GM18502 (cell line): ENCODE measurements around the gene LRRTM4.

Experiments used
- ATAC-seq: cut with Tn5 transposase; IDR thresholded peaks from one replicate; pipeline ENCODE4 v1.9.1; 2021; ENCODE audit warnings: mild to moderate bottlenecking; ENCODE audit not compliant: unreplicated experiment, poor library complexity

Gene LRRTM4

GRCh38 chr2:77479895-77480294 lies 42.3 kb downstream of the LRRTM4 start:
- ATAC-seq, result no peak

DNA sequence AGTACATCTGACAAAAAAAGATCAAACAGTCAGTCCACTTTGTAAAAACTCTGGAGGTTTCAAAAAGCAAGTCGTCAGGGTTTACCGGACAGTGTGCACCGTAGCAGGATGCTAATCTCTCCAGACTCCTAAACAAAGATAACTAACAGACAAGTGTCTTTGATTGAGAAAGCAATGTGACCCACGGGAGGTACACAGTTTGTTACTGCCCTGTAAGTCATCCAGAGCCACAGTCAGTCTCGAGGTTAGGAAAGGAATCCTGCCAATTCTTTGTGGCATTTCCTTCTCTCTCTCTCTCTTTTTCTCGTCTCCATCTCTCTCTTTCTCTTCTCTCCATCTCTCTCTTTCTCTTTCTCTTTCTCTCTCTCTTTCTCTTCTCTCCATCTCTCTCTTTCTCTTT lies 42.8 kb downstream of the LRRTM4 start:
- ATAC-seq, result no peak

GRCh38 chr2:77470096-77470495 lies 52.1 kb downstream of the LRRTM4 start:
- no peak for ATAC-seq

DNA sequence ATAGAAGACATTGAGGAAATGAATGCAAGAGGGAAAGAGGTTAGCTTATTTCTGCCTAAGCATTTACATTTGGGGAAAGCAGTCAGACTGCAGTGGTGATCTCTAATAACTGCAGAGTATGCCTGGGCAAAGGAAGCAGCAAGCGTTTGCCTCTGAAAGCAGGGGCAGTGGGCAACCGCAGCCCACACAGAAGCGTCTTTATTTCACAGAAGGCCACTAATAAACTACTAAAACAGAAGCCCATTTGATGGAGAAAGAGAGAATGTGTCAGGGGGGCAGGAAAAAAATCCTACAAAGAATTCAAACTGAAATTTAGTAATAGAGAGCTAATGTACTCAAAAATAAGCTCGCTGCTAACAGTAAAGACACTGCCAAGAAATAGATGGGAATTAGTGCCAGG lies 53.1 kb downstream of the LRRTM4 start:
- no peak for ATAC-seq

DNA sequence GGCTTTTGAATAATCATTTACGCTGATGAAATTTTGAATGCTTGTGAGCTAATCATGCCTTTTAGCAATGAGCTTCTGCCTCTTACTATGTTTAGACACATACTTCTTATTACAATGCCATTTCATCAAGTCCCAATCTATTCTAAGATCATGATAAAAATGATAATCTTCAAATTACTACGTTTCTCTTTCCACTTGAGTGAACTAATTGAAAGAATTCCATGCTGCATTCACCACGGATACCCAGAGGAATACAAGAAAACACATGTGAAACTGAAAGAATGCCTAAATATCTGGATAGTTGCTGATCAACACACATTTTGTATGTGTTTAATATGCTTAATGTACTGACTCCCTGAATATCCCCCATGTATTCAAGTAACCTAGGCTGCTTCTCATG lies 62.3 kb downstream of the LRRTM4 start:
- no peak for ATAC-seq

DNA sequence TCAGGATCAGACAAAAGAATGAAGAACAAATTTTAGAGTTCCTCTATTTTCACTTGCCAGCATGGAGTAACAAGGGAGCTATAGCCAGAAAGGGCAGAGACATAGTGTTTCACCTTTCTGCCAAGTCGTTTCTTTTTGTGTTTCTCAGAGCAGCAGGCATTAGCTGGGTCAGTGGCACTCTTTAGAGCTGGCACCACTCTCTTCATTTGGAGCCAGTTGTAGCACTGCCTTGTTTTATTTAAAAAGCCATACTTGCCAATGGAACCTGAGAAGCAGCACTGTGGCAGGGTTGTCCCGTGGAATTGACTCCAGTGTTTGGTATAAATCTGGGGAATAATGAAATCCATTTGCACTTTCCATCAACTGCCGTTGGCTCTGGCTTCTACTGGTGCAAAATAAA lies 64.0 kb downstream of the LRRTM4 start:
- no peak for ATAC-seq

GRCh38 chr2:77457665-77458064 lies 64.5 kb downstream of the LRRTM4 start:
- ATAC-seq, result no peak

GRCh38 chr2:77443076-77443475 lies 79.1 kb downstream of the LRRTM4 start:
- ATAC-seq, result no peak

DNA sequence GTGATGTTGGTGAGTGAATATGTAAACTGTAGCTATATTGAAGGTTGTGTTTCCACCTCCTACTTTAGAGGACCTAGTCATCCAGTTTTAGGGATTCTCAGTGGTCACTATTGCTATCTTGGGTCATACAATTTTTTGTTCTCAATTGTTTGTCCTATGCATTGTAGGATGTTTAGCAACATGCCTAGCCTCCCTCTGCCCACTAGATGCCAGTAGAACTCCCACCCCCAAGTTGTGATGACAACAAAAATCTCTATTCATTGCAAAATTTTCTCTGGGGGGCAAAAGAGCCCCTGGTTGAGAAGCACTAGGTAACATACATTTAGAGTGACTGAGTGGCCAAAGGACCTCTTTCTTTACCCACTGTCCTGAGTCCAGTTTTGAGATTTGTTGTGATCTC lies 87.3 kb downstream of the LRRTM4 start:
- ATAC-seq, result no peak

- ATAC-seq, result no peak
Measured at GRCh38 chr2:77428946-77429345, 93.2 kb downstream of the LRRTM4 start.

- no peak for ATAC-seq
Measured at GRCh38 chr2:77421971-77422370, 100.2 kb downstream of the LRRTM4 start.

GRCh38 chr2:77418537-77418936 lies 103.6 kb downstream of the LRRTM4 start:
- no peak for ATAC-seq

DNA sequence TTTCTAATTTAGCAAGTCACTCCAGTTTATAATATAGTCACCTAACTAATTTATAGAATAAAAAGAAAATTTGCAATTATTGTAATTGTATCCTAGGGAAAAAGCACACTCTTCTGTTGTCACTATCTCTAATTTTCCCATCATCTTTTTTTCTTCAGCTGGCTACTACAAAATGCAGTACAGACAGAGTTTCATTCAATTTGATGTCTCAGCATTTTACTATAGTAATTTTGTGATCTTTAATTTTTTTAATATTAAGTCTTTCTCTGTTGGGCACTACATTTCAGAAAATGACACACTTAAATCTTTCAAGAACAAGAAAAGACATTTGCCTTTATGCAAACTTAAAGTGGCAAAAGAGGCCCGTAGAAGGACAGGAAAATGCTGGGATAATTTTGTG lies 118.0 kb downstream of the LRRTM4 start:
- no peak for ATAC-seq

DNA sequence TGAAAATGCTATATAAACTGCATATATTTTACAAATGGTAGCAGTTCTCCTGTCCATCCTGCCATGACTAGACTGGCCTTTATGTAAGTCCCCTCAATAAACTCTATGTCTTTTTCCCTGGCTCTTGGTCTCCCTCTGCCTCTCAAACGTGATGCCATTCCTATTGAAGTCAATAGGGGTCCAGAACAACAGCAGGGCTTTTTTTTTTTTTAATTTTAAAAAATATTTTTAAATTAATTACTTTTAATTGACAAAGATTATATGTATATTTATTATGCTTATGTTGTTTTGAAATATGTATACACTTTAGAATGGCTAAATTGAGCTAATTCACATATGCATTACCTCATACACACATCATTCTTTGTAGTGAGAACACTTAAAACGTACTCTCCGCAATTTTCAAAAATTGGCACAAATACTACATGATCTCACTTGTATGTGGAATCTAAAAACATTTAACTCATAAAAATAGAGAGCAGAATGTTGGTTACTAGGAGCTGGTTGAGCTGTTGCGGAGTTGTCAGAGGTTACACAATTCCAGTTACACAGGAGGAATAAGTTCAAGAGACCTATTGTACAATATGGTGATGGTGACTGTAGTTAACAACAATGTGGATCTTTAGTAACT lies 123.1 kb downstream of the LRRTM4 start:
- ATAC-seq, result no peak

GRCh38 chr2:77397763-77398162 lies 124.4 kb downstream of the LRRTM4 start:
- ATAC-seq, result no peak

- ATAC-seq, result no peak
Measured at GRCh38 chr2:77395011-77395410, 127.2 kb downstream of the LRRTM4 start.

GRCh38 chr2:77391119-77391518 lies 131.1 kb downstream of the LRRTM4 start:
- ATAC-seq, result no peak

GRCh38 chr2:77387324-77387723 lies 134.9 kb downstream of the LRRTM4 start:
- ATAC-seq, result no peak

GRCh38 chr2:77372636-77373035 lies 149.5 kb downstream of the LRRTM4 start:
- ATAC-seq, result no peak

- no peak for ATAC-seq
Measured at GRCh38 chr2:77370511-77370910, 151.7 kb downstream of the LRRTM4 start.

DNA sequence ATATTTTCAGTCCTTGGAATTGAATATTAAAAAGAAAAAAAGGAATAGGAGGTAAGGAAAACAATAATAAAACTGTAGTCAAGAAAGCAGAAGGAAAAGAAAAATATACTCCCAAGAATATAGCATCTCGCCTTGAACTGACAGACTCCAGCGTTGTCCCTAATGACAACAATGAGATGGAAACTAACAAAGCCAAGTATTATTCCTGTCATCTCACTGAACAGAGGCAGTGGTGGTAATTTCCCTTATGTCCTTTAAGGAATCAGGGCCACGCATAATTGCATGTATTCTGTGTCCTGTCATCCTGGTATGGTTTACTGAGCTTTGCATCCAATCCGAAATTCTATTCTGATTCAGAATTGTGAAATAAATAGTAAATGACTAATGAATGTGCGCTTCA lies 158.9 kb downstream of the LRRTM4 start:
- no peak for ATAC-seq

- no peak for ATAC-seq
Measured at GRCh38 chr2:77348821-77349220, 173.4 kb downstream of the LRRTM4 start.

- no peak for ATAC-seq
Measured at GRCh38 chr2:77336013-77336412, 186.2 kb downstream of the LRRTM4 start.
